HG02885 (cell line): ENCODE results near the gene MEG3.

Experiments used
- ATAC-seq: cut with Tn5 transposase; IDR thresholded peaks from one replicate; pipeline ENCODE4 v1.9.1; 2021; ENCODE audit warnings: mild to moderate bottlenecking; ENCODE audit not compliant: unreplicated experiment, poor library complexity

The MEG3 gene

DNA sequence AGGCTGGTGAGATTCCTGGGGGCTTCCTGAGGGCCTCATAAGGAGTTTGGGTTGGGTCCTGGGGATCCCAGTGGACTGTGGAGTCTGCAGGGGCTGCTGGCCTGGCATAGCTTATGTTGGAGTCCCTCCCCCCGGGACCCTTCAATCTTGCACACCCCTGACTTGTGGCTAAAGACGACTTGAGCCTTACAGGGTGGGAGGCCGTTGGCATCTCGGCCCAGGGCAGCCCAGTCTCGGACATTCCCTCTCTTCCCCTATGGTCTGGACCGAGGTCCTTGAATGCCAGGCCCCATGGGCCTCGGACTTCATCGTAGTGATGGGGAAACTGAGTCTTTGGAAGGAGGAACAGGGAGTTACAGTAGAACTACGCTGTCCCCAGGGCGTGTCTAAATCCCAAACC, 65.1 kb downstream of the MEG3 start:
- ATAC-seq = no peak

- ATAC-seq = no peak
Observed at GRCh38 chr14:100891501-100892445, 65.9 kb downstream of the MEG3 start.

DNA sequence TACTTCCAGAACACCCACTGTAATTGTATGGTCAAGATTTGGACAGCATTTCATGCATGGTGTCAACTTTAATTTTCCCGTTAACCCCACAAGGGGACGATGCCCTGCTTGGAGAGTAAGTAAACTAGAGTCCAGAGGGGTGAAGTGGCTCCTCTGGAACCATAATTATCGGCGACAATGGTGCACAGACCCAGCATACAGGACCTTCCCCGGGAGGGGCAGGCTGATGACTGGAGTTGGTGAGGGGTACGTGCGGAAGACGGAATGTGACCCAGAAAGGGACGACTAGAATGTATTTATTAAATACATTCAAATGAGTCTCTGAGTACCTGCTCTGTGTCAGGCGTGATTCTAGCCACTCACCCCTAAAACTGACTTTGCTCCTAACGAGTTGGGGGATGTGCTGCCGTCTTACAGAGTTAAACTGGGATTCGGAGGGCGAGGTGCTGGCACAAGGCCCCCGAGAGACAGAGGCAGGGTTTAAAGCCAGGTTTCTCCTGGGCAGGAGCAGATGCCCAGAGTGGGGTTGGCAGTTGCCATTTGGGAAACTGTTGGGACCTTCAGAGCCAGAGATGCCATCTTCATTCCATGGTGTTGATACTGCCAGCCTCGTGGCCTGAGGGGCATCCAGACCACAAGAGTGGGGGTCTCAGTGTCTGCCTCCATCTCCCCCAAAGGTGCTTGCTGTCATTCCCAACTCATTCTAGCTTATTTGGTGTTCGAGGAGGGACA, 66.7 kb downstream of the MEG3 start:
- no peak for ATAC-seq

DNA sequence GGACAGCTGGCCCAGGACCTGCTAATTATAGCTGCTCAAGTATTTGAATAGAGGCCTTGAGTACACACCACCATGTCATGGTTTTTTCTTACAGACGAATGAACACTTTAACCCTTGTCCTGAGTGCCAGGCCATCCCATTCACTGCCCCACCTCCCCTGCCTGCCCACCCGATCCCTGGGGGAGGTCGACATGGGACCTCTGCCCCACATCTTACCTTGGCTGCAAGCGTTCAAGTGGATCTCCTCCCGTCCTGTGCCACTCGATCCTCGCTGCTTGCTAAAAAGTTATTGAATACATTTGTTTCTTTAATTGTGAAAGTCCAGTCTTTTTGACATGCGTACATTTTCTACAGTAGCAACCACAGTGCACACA, 67.3 kb downstream of the MEG3 start:
- no peak for ATAC-seq

GRCh38 chr14:100893760-100894159, 67.8 kb downstream of the MEG3 start:
- no peak for ATAC-seq

DNA sequence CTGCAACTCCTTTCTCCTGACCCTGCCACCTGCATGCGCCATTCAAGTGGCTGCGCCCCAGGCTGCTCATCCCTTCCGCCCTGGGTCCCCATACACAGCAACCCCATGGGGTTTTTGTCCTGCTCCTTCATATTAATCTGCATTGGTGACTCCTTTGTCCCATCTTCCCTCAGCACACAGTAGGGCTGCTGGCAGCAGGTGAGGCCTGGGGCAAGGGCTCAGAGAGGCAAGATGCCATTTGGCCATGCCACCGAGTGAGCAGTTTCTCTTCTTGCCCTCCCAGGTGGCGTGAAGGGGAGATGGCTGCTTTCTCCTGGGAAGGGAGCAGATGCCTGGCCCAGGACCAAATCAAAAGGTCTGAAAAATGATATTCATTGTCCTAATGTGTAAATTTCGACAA, 68.5 kb downstream of the MEG3 start:
- ATAC-seq = no peak

DNA sequence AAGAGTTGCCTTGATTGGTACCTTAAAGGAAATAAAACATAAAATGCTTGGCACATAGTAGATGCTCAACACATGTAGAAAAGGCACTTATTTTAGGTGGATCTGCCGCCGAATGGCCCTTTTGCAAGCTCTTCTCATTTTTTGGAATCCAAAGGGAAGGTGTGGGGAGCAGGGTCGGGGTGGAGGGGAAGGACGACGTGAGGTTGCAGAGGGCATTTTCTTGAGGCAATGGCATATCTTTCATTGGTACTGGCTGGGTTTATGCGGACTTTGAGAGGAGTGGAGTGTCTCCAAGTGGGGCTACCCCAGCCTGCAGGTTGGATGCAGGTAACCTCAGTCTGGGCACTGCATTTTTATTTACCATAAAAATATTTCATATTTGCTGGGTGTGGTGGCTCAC, 69.5 kb downstream of the MEG3 start:
- ATAC-seq = no peak

DNA sequence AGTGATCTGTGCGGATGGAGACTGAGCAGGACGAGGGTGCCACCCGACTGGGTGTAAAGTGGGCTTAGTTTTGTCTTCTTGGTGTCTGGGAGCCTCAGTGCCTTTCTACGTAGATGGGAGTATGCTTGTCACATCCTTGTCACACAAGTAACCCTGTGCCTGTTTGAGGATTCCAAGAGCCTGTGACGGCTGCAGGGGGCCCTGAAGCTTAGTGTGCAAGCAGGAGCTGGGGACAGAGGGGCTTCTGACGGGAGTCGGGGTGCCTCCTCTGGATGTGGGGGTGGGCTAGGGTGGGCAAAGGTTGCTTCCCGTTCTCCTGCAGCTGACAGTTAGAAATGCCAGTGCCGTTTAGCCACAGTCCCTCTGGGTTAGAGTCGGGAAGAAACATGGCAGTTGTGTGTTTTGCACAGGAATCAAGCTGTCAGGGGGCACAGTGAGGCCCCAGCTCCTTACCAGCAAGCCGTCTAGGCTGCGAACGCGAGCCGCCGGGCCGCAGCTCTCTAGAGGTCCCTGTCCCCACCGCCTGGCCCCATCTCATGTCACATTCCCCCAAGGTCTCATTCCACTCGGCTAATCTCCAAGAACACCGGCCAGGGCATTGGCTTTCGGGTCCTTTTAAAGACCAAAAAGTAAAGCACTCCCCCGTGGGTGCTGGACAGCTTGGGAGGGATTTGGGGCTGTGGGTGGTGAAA, 70.6 kb downstream of the MEG3 start:
- ATAC-seq = no peak

- no peak for ATAC-seq
Observed at GRCh38 chr14:100898465-100898864, 72.5 kb downstream of the MEG3 start.

DNA sequence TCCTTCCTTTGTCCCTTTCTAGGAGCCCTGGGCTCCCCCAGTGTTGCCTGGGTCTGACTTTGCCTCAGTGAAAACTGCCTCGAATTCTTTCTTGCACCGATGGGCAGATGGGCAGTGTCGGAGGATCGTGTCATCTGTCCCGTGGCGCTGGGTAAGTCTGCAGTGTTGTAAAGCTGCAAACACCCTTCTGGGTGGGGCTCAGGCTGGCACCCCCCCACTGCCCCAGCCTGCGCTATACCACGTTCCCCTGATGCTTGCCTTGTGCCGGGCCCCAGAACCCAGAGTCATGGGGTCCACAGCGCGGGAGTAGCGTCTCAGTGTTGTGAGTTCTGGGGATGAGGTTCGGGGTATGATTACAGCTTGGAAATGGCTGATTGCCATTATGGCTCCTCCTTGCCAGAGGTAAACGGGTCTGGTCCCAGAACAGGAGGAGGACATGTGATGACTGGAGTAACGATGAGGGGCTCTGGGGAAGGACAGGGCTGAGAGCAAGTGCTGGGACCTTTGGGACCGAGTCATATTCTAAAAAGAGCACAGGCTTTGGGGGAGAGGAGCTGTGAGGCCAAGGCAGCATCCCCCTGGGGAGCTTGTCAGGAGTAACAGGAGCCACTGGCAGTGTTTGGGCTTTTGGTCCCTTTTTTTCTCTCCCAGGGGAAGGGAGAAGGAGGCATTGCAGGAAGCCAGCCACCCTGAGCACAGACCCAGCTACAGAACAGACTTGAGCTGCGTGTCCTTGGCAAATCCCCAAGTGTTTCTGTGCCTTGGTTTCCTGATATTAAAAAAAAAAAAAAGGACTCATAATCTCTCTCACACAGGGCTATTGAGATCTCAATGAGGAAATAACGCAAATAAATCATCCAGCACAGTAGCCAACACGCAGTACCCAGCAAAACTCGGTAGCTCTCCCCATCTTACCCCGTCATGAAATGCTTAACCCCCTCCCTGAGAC, 73.3 kb downstream of the MEG3 start:
- ATAC-seq = no peak

- ATAC-seq = no peak
Observed at GRCh38 chr14:100899884-100900771, 74.2 kb downstream of the MEG3 start.

DNA sequence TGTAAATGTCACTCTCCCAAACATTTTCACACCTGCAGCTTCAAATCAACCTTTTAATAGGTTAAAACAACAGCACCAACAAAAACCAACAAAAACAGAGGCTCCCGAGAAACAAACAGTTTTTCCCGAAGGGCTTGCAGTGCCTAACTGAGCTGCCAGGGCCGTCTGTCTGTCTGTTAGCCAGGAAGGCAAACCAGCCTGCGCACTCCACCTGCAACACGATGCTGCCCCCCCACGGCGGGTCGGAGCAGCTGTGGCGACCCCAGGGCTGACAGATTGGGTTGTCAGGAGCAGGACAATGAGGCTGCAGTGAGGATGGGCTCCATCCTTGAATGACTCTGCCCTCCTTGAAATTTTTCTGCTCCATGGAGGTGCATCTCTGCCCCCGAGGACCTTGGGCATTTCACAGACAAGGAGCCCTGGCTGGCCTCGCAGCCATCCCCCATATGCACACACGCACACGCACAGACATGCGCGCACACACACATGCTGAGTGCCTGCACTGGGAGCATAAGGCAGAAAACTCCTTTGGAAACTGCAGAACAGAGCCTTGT, 75.0 kb downstream of the MEG3 start:
- ATAC-seq = no peak

GRCh38 chr14:100901391-100902183, 75.7 kb downstream of the MEG3 start:
- no peak for ATAC-seq

DNA sequence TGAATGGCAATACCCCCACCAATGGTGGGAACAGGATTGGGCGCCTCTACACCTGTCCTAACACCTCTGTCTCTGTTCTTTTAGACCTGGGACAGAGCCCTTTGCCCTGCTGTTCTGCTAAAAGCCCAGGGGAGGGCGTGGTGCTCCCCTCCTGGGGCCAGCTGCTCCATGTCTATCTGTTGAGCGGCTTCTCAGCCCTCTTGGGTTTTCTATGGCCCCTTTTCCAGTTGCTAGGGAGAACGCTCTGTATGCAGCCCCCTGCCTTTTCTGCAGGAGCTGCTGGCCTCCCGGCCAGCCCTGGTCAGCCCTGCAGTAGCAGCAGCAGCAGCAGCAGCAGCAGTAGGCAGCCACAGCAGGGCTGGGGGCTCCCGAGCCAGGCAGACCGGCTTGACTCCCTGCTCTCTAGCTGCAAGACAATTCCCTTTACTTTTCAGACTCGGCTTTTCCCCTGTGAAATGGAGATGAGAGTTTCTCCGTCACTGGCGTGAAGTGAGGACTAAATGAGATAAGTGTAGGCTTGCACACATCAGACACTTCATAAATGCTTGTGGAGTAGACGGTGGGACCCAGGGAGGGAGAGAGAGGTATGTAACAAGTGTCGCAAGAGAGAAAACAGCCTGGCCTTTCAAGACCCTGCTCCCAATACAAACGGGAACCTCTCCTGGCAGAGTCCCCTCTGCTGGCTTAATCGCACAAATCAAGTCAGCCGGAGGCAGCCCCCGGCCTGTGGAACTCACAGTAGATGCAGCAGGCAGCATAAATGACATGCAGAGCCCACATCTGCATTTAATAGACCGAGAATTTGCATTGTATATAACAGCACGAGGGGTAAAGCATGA, 76.6 kb downstream of the MEG3 start:
- ATAC-seq = no peak

GRCh38 chr14:100903134-100903468, 77.2 kb downstream of the MEG3 start:
- no peak for ATAC-seq

- ATAC-seq = no peak
Observed at GRCh38 chr14:100903672-100904185, 77.8 kb downstream of the MEG3 start, which contains the start of gene RTL1. Gene RTL1 (minus strand): TSS chr14:100903722. CDS start chr14:100884788, 18,934 bp downstream.
